ENCODE measurements around the gene DIS3L2.

Gene DIS3L2

DNA sequence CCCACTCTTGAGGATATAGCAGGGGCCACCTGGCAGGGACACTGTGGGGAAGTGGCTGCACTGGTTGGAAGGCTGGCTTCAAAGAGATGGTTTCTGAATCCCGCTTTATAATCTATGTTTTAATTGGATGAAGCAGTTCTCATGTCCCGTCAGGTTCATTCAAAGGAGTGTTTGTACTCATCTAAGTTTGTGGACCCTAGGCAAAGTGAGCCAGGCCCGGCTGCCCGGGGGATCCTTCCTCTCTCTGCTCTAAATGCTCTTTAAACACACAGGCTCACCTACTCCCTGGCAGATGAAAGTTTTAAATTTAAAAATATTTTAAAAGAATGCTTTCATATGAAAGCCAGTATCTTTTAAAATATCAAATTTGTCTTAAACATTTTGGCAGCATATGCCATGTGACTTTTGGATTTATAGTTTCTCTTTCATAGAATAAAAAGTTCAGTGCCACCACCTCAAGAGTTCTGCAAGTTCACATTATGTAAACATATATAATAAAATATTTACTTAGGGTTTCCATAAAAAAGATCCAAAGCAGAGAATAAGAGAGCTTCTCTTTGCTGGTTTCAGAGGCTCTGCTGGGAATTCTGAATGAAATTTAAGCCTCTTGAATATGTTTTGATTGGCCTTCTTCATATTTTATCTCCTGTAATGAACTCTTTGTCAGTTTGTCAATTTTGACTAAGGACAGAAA lies 273.6 kb downstream of the DIS3L2 start:
- peak; percentile 72 for DNase-seq

DNA sequence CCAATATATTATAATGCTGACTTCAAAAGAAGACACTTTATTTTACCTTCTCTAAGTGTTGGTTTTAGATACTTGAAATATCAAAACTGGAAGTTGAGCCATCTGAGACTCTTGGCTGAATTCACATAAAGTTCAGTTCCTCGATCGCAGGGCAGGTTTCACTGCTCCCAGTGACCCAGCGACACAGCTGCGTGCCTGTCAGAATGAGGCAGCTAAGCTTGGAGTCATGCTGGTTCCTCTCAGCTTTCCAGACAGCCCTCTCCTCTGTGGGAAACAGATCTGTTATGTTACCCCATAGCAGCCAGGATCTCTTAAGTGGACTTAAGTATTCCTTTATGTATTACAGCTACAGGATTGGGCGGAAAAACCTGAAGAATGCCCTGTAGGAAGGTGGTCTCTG lies 274.2 kb downstream of the DIS3L2 start:
- DNase-seq, result peak; percentile 62

DNA sequence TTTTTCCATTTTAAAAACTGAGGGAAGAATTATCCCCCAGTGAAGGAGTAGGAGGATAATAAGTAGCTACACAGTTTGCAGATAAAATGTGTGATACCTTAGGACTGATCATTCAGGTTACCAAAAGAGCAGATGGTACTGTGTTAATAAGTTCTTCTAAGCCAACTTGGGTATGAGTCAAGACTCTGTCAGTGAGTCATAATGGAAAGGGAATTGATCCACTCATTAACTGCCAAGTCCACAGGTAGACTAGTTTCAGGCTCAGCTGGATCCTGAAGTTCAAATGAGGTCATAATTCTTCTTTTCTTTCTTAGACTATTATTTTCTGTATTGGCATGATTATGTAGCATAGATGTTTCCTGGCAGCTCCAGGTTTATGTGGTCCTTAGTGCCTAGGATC lies 274.7 kb downstream of the DIS3L2 start:
- no peak for DNase-seq

DNA sequence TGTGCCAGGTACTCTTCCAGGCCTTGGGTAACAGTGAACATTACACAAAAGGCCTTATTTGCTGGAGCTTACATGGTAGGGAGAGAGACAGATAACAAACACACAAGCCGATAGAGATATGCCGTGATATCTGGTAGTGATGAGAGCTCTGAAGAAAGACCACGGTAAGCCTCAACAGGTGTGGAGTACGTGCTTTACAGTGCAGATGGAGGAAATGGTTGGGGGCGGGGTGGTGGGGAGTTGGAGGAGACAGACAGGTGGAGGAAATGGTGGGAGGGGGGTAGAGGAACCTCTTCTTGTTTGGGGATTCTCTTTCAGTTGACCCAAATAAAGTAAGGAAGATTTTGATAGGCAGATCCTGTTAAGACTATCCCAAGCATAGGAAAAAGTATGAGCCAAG lies 276.0 kb downstream of the DIS3L2 start:
- DNase-seq, result peak; percentile 34

DNA sequence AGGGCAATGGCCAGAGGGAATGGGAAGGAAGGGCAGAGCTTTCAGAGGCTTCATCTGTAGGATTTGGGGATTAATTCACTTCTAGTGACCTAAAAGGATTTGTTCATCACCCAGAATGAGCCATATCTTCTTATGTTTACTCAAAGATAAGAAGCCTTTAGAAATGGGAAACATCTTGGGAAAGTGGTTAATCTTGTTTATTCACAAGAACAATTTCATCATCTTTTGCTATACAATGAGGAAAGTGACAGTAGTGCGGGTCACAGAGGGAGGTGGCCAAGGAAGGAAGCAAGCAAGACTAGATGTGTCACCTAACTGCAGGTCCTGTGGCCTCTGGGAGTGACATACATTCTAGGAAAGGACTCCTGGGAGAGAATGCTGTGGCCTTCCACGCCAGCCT lies 276.6 kb downstream of the DIS3L2 start:
- no peak for DNase-seq

DNA sequence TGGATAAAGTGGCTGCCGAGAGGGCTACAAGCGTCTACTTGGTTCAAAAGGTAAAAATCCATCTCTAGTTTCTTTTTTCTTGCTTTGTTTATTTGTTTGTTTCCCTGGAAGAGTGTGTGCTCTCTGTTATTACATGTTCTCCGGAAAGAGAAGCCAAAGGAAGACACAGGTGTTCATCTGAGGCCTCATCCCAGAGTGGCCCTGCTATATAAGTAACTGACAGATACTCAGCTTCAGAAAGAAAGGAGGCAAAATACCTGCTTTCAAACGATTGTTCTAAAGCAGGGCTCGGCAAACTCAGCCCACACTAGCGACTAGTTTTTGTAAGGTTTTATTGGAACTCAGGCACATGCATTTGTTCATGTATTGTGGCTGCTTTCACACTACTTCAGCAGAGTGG lies 277.1 kb downstream of the DIS3L2 start:
- no peak for DNase-seq

DNA sequence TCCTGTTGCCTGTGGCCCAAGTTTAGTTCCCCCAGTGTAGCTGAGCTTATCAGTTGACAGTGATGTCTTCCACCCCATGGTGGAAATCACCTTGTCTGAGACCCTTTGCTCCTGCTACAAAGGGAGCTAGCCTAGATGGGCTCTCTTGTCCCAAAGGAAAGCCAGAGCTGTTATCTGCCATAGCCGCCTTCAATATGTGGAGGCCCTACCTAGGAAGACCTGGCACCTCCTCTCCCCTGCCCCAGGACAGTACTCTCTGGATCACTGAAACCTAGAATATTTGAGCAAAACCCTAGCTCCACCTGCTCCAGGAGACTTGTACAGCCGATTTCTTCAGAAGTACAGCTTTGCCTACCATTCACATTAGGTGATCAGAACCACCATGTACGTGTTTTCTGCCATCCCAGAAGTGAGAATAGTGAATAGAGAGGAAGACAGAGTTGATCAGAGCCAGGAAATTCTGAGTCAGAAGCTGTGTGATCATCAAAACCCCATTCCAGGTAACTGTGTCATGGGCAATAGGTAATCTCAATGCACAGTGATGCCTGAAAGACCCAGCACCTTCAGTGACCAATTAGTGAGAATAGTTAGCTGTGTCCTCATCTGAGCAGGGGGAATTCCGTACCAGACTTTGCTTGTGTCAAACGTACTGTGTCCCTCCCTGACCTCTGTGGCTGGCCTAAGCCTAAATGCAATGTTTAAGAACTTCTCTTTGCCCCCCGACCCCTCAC lies 278.6 kb downstream of the DIS3L2 start:
- DNase-seq, result no peak

DNA sequence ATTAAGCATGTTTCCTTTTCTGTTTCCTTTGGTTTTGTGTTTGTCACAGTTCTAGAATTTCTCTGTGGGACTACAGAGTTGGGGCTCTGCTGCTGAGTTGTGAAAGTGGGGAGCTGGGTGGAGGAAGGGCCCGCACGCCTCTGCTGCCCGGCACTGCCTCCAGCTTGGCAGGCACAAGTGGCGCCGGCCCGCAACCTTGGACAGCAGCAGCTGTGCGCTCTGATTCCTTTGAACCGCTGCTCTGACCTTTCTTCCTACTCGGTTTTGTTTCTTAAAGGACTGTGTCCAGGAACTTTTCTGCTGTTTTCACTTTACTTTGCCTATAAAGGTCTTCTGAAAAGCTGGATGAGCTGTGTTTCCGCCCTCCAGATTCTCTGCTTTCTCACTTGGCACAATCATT lies 279.4 kb downstream of the DIS3L2 start:
- no peak for DNase-seq

DNA sequence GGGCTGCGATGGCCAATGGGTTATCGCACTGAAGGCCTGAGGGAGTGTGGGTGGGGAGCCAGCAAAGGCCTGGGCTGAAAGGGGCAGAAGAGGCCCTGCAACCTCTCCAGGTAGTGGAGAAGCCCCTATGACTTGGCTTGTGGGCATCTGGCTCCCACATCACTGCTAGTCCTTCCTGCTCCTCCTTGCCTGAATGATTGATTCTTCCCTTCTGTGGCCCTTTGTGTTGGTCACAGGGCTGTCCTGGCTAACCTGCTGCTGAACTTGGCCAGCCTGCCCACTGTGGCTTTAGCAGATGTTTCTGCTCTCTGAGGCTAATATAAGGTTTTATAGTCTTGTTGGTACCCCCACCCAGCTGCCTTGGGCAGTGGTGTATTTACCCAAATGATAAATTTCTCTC lies 280.8 kb downstream of the DIS3L2 start:
- DNase-seq, result no peak

DNA sequence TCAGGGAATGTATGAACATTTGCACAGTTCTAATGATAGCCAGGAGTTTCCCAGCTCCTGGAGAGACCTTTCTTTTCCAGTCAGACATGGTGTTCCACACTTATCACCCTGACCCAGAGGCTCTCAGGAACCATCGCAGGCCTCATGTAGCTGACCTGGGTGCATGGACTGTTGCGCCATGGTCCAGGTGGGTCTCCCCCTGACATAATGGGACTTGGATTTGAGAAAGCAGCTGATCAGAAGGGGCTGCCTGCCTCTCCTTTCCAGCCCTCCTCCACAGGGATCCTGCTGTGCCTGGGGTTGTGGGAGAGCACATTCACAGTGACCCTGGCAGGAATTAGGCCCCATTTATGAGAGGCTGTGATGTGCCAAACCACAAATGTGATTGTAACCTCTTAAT lies 283.6 kb downstream of the DIS3L2 start:
- no peak for DNase-seq

DNA sequence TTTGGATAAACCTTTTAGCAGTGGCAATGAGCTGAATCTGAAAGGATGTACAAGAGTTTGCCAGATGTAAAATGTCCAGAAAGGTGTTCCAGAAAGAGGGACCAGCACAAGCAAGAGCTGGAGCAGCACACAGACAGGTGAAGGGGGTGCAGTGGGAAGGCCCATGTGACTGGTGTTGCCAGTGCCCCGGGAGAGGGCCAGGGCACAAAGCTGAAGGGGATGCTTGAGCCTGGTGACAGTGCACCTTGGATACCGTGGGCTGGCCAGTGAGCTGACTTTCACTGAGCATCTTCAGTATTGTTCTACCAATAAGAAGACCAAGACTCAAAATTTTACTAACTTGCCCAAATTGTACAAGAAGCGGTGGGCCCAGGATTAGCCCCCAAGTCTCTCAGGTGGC lies 284.7 kb downstream of the DIS3L2 start:
- no peak for DNase-seq

DNA sequence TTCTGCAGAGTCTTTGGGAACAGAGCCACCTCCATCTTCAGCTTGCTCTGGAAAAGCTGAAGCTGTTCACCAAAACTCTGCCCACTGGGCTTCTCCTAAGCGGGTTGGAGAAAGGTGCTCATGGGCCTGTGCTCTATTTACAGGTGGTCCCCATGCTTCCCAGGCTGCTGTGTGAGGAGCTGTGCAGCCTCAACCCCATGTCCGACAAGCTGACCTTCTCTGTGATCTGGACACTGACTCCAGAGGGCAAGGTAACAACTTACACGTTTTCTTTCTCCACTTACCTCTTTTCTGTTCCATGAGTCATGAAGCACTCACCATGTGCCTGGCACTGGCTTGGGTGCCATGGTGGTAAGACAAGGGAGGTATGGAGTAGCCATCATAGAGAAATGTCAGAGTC lies 287.6 kb downstream of the DIS3L2 start:
- no peak for DNase-seq

DNA sequence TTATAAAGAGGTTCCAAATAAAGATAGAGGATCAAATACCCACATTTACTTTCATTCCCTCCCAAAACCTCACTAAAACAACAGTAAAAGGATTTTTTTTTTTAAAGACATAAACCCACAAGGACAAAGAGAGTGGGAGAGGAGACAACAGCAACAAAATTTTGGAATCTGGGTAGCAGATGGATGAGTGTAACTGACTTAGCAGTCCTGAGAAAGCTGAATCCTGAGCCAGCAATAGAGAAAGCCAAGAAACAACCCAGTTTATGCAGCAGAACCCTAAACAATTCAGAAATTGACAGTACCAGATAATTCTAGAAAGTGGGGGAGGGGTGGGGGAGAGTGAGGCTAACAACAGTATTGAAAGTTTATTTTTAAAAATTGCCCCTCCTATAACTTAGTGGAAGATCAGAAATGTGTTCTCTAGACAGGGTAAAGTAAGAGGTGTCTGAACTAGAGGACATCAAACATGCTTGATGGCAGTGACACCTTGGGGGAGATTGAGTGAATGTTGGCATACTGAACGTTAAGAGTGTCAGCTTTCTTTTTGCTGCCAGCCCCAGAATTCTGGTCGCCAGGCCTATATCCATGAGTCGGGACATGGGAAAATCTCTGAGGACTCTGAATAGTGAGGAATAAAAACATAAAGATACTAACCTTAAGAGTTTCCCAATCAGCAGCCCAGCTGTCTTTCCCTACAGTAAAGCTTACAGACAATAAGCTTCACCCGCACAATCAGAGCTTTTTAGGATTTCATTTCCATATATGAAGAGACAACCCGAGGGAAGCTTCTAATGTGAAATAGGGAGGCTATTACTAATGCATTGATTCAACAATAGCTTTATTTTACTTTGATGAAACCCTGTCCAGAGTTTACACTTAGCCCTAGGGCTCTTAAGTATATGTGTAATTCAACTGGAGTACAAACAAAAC lies 289.0 kb downstream of the DIS3L2 start:
- DNase-seq, result no peak

DNA sequence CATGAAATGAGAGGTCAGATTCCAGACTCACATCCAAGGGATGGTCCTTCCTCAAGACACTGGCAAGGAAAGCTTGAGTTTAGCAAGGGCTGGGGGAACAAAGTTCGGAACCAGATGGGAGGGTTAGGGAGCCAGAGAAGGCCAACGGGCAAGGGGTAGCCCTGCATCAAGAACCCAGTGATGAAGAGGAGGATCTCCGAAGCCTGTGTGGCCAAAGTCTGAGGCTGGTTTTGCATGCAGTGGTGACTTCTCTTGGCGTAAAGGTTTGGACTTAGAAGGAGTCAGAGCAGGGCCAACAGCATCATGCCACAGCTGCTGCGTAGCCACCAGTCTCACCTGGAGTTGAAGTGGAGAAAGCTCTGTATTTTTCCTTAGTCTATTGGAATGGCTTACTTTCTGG lies 293.5 kb downstream of the DIS3L2 start:
- DNase-seq, result no peak

DNA sequence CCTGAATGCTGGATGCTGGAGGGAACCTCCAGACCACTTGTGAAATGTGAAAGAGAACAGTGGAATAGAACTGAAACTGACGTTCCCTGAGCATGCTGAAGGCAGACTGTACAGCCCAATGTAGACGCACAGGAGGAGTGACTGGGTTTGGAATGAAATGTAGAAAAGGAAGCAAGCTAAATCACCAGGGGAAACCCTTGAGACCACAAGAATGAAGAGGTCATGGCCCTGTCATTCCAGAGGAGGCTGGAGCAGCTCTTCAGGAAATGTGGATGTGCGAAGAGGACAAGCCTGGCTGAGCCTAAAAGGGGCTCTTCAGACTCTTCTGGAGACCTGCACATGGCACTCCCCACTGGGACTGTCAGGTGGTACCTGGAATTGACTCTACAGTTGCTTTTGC lies 298.6 kb downstream of the DIS3L2 start:
- DNase-seq, result no peak

DNA sequence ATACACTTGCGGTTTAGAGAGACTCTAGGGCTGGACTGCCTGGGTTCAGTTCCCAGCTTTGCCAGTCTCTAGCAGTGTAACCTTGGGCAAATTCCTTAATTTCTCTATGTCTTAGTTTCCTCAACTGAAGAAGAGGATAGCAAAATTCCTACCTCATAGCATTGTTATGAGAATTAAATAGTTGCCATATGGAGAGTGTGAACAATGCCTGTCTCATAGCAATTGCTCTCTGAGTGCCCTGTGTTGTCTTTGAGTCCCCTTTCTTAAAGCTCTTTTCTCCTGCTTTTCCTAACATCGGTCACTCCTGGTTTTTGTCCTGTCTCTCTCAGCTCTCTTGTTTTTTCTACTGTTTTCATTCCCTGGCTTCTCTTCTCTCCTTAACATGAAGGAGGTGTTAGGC lies 300.3 kb downstream of the DIS3L2 start:
- DNase-seq, result no peak

DNA sequence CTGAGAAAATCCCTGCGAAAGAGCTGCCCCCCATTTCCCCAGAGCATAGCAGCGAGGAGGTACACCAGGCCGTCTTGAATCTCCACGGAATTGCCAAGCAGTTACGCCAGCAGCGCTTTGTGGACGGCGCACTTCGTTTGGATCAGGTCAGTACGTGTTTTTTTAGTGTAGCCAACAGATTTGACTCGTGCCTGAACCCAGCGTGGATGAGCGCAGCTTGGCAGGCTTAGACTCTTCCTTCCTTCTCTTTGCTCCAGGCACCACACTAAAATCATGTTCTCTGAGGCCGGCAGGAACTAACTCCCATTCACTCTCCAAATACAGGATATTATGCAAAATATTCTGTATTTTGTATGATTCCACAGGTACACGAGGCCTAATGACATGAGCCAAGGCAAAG lies 301.8 kb downstream of the DIS3L2 start:
- DNase-seq, result no peak

DNA sequence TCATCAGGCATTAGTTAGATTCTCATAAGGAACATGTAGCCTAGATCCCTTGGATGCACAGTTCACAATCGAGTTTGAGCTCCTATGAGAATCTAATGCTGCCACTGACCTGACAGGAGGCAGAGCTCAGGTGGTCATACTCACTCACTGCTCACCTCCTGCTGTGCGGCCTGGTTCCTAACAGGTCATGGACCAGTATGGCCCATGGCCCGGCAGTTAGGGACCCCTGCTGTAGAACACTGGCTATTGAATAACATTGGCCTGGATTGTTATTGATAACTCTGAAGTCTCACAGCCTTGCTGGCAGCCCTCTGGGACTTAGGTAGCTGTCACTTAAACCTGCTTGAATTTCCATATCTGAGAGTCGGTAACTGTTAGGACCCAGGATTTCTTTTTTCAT lies 302.6 kb downstream of the DIS3L2 start:
- DNase-seq, result no peak

DNA sequence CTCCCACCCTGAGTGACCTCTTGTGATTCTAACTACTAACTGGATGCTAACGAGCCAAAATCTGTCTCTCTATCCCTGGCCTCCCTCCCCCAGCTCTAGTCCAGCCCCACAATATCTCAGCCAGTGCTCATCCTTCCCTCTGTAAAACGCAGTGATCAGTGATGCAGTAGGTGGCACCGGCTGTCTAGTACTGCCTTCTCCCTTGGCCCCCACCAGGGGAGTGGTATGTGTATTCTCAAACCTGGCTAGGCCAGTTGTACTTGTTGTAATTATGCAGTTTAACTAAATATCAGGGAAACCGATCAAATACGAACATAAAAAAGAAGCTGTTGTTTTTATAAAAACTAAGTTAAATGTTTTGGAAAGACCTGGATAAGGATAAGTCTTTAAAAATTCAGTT lies 303.8 kb downstream of the DIS3L2 start:
- no peak for DNase-seq

DNA sequence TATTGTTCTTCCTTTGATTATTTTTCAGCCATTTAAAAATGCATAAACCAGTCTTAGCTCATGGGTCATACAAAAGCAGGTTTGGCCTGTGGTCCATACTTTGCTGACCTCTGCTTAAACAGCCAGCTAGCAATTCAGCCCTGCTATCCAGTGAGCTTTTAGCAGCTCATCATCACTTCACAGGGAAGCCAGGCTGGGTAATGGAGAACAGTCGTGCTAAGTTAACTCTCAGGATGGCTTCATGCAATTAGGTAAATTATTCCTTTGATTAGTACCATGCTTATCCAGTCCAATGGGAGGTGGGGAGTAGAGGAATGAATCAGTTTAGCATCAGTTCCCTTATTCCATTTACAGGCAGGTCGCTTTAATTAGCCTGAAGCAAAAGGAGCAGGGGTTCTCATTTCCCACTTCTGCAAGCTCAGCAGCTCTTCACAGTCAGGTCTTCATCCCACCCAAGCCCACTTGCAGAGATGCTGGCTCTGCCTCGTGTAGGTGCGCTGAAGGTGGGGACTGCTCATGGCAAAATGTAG lies 307.2 kb downstream of the DIS3L2 start:
- no peak for DNase-seq

DNA sequence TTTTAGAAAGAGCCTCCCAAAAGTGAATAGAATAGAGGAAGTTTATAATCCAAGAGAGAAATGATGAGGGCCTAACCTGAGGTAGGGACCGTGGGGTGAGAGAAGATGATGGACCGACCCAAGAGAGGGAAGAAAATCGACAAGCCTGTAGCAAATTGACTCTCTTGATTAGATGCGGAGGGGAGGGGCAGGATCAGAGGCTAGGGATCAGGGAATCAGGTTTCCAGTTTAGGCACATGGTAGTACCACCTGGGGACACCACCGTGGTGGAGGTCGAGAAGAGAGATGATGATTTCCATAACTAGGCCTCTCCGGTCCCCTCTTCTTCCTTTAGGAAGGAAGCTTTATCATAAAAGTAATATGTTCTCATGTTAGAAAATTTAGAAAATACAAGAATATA lies 308.4 kb downstream of the DIS3L2 start:
- no peak for DNase-seq

DNA sequence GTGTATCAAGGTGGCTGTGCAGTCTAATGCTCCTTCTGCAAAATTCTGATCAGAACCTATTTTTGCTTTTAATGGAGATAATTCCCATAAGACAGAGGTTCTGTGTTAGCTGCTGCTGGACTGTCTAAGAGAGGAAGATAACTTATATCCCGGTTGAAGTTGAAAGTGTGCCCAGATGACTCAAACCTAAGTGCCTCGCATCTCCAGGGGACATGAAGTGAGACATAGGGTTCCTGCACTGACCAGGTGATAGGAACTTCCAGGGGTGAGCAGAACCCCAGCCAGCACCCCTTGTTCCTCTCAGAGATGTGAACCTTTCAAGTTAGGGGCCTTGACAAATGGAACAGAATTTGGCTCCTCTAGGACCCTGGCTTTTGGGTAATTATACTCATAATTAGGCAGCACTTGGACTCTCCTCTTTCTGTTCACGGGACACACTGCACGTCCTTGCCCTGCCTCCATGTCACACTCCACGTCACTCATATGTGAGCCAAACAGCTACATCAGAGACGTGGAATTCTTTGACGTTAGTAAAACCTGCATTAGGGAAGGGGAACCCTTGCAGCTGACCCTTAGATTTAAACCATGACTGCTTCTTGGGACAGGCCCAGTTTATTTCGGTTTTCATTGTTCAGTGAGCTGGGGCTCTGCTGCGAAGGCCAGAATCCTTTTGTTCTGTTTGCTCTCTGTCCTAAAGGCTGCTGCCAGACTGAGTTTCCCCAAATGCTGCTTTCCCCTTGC lies 312.6 kb downstream of the DIS3L2 start:
- DNase-seq, result no peak

DNA sequence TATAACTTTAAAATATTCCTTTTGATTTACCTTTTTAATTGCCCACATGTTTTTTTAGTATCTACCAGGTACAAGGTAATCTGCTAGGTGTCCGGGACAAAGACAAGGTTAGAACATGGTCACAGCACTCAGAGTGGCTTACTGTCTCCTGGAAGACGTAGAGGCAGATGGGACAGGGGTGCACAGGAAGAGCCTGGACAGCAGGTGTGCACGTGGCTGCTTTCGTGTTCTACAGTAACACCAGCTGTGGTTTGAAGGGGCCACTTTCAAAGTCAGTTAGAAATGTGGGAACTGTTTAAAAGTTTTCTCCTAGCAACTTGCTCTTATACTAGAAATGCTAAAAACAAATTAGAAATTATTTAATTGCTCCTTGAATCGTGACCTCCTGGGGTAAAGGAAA lies 314.2 kb downstream of the DIS3L2 start:
- no peak for DNase-seq
